ENCODE data around the gene GABARAP. TPM values are rescaled to one million over a fixed set of nuclear protein-coding genes. Genes with fewer than 3 reads are reported as not detected.

GABARAP gene
- total and polyA plus RNA-seq, 2 of the 8 experiments (the other 6 are each of a cell fraction or from before 2014, with no cell fraction given): 252 to 581 TPM

GRCh38 chr17:7218166-7218565 is 24.1 kb downstream of the GABARAP start:
- H3K27ac ChIP-seq (ENCODE audit: low read depth, low read length): no peak overlapping the region
- H3K4ac ChIP-seq (replicated peaks; ENCODE audit: insufficient read length, low read depth, low read length): no peak overlapping the region
- no peak overlapping the region for H3K23ac ChIP-seq (ENCODE audit: insufficient read length)
- peaks cover 9 to 14% of the 10 kb centered on the region in 2 experiments for H4K20me1 ChIP-seq (replicated peaks in 1 of 2; ENCODE audit: control insufficient read depth in 1 of 2, insufficient read depth in 2 of 2, low read length in 2 of 2)
- peak overlapping the region; percentile 71 for H4K91ac ChIP-seq (replicated peaks; ENCODE audit: insufficient read length, low read length)
- H2BK20ac ChIP-seq (ENCODE audit: low read length): no peak overlapping the region
- POLR2A ChIA-PET (ENCODE audit: partially characterized antibody): interaction anchor here (1.0 to 10.7 kb wide), 11 partner anchors 9 to 95 kb away, joined by 3 to 386 read pairs (median 8); partner anchors contain the start of genes CLDN7, CTDNEP1, DVL2 and ELP5
- CTCF ChIA-PET (ENCODE audit: partially characterized antibody): interaction anchor here (4.3 kb wide), 1 partner anchor 79 kb away, joined by 18 read pairs; no protein-coding TSS in a partner anchor
- FAIRE-seq (no peak), DNase-seq (ENCODE audit: low read depth in 1 of 2, low spot score in 2 of 2) (no peak)
- H2BK15ac ChIP-seq (ENCODE audit: low read length): peak overlapping the region; percentile 61; the same call in 1 of the 2 replicates
- H2BK5ac ChIP-seq (ENCODE audit: low read depth, low read length): peak overlapping the region; percentile 1; the same call in 1 of the 2 replicates
- H4K5ac ChIP-seq (ENCODE audit: insufficient read length, low read depth, low read length): no peak overlapping the region
- H3K56ac ChIP-seq (replicated peaks; ENCODE audit: insufficient read length, low read depth, low read length): no peak overlapping the region
- WGBS, 2 experiments (ENCODE audit: extremely low coverage in 1 of 2, insufficient coverage in 1 of 2, insufficient read length in 1 of 2, insufficient replicate concordance in 2 of 2, low coverage in 1 of 2, low lambda C conversion rate in 2 of 2, missing lambda C conversion rate in 1 of 2): 74% methylated on average over 6 of the region's 6 CpGs; no CpG with 5 or more reads in 1 of the 2 experiments
- no peaks in the 10 kb centered on the region for H3K27me3 ChIP-seq (replicated peaks in 1 of 4; ENCODE audit: control insufficient read depth in 3 of 4, extremely low read depth in 1 of 4, insufficient read depth in 3 of 4, low read length in 3 of 4)
- peaks cover 23% of the 10 kb centered on the region; the same call in 1 of the 2 replicates for H3K23me2 ChIP-seq (ENCODE audit: low read depth, low read length)
- no peak overlapping the region for H3K9ac ChIP-seq (replicated peaks in 1 of 4; ENCODE audit: extremely low read depth in 1 of 4, low read depth in 3 of 4, low read length in 3 of 4)
- H3K4me2 ChIP-seq (ENCODE audit: insufficient read depth in 1 of 2, low read depth in 2 of 2, low read length in 2 of 2): peak overlapping the region; percentile 68 to 69
- H3K79me1 ChIP-seq (ENCODE audit: low read depth, low read length): no peaks in the 10 kb centered on the region; the same call in 1 of the 2 replicates
- TF ChIP-seq BCL11A (IDR thresholded peaks at IDR 0.05; ENCODE audit: low read depth in 2 of 2, low read length in 2 of 2) (no peak), TAF7 (optimal IDR thresholded peaks at IDR 0.05; ENCODE audit: borderline replicate concordance, low read depth, low read length) (no peak)
- H3K4me1 ChIP-seq (replicated peaks in 1 of 4; ENCODE audit: control insufficient read depth in 3 of 4, insufficient read depth in 4 of 4, low read length in 3 of 4): peaks cover 6 to 41% (median 22%) of the 10 kb centered on the region in 4 experiments
- H3K18ac ChIP-seq (ENCODE audit: extremely low read depth, low read length): peak overlapping the region; percentile 48
- H4K8ac ChIP-seq (ENCODE audit: extremely low read depth, insufficient read depth, low read length): no peak overlapping the region
- peak overlapping the region; percentile 92; the same call in 1 of the 2 replicates for H2BK12ac ChIP-seq (ENCODE audit: low read depth, low read length)
- peak overlapping the region in 3 of 4 experiments; percentile 13 to 75 (median 15); a peak in 3 of 8 replicates for H3K4me3 ChIP-seq (ENCODE audit: extremely low read depth in 1 of 4, insufficient read depth in 2 of 4, low read depth in 3 of 4, low read length in 4 of 4)
- no peaks in the 10 kb centered on the region for H3K9me3 ChIP-seq (ENCODE audit: insufficient read depth in 2 of 2, low read depth in 1 of 2, low read length in 1 of 2)
- H3K79me2 ChIP-seq (ENCODE audit: control insufficient read depth in 1 of 2, insufficient read depth in 2 of 2, low read length in 2 of 2): peaks cover 0 to 15% of the 10 kb centered on the region in 2 experiments; a peak in 2 of 4 replicates
- H2BK120ac ChIP-seq (replicated peaks; ENCODE audit: low read depth, low read length): no peak overlapping the region
- no peak overlapping the region for H2AK5ac ChIP-seq (ENCODE audit: low read depth, low read length)
- no peak overlapping the region for H2AFZ ChIP-seq (ENCODE audit: low read length)
- no peak overlapping the region for H3K14ac ChIP-seq (ENCODE audit: insufficient read length)
- peaks cover 6 to 15% (median 10%) of the 10 kb centered on the region in 4 experiments; a peak in 6 of 8 replicates for H3K36me3 ChIP-seq (ENCODE audit: control insufficient read depth in 2 of 4, insufficient read depth in 4 of 4, low read length in 3 of 4)
